Caco-2 (cell line): Measurements from ENCODE around the gene SART1. TPM values are rescaled to one million over a fixed set of nuclear protein-coding genes. Genes with fewer than 3 reads are reported as not detected.

Experiments
- BruUV-seq: library from RNA; stranded (reverse); fragments of 400-500 nt; replicated peaks from 2 replicates; lab custom pipeline; 2021; lab: Mats Ljungman, UMichigan
- CTCF ChIA-PET: fragments of 300-600 bp; sonication (Branson Sonifier 250); formaldehyde crosslinking; loops from one replicate; lab custom pipeline; 2022; ENCODE audit warnings: antibody characterized with exemption; lab: Charles Lee
- POLR2A ChIA-PET: fragments of 300-600 bp; sonication (Branson Sonifier 250); formaldehyde crosslinking; loops from one replicate; lab custom pipeline; 2022; ENCODE audit warnings: antibody characterized with exemption; lab: Charles Lee
- DNase-seq, 2 experiments: peaks; one replicate each; pipeline versions ENCODE4 v3.0.0 to v3.0.0-alpha.2; 2020 to 2022
- H3K27me3 ChIP-seq: replicated peaks from 2 replicates; pipeline ENCODE4 v1.6.0; 2011; ENCODE audit warnings: low read length; ENCODE audit not compliant: control insufficient read depth, insufficient read depth
- H3K36me3 ChIP-seq: 2 replicates; pipeline ENCODE4 v1.5.1; 2011; ENCODE audit warnings: low read length; ENCODE audit not compliant: control insufficient read depth, insufficient read depth
- H3K4me1 ChIP-seq: fragments of 250-450 bp; sonication (Bioruptor Pico); 2 replicates; pipeline ENCODE4 v1.5.1; 2020; ENCODE audit warnings: mild to moderate bottlenecking
- H3K4me3 ChIP-seq: 2 replicates; pipeline ENCODE4 v1.5.1; 2011; ENCODE audit warnings: low read depth, mild to moderate bottlenecking, control low read depth, low read length
- H3K9me3 ChIP-seq: fragments of 250-450 bp; sonication (Bioruptor Pico); 2 replicates; pipeline ENCODE4 v1.5.1; 2020; ENCODE audit warnings: mild to moderate bottlenecking, moderate library complexity
- H3K27ac Mint-ChIP-seq: one replicate; pipeline ENCODE4 v1.8.0; 2022; ENCODE audit warnings: mixed read lengths; ENCODE audit not compliant: unreplicated experiment
- H3K27me3 Mint-ChIP-seq: one replicate; pipeline ENCODE4 v1.8.0; 2022; ENCODE audit warnings: mixed read lengths; ENCODE audit not compliant: insufficient read depth, unreplicated experiment
- H3K36me3 Mint-ChIP-seq: one replicate; pipeline ENCODE4 v1.8.0; 2022; ENCODE audit warnings: mild to moderate bottlenecking, mixed read lengths; ENCODE audit not compliant: insufficient read depth, unreplicated experiment
- H3K4me1 Mint-ChIP-seq: one replicate; pipeline ENCODE4 v1.8.0; 2022; ENCODE audit warnings: low read depth, mixed read lengths; ENCODE audit not compliant: unreplicated experiment
- H3K4me3 Mint-ChIP-seq: one replicate; pipeline ENCODE4 v1.8.0; 2022; ENCODE audit warnings: mild to moderate bottlenecking, moderate library complexity, mixed read lengths; ENCODE audit not compliant: unreplicated experiment
- H3K9me3 Mint-ChIP-seq: one replicate; pipeline ENCODE4 v1.8.0; 2022; ENCODE audit warnings: mixed read lengths; ENCODE audit not compliant: unreplicated experiment
- CTCF ChIP-seq, 2 experiments: fragments of 200-600 bp in 1 of 2; IDR thresholded peaks; 1 replicate in 1 of 2; 2 replicates in 1 of 2; pipeline versions ENCODE4 v1.5.1 to v1.8.0; 2011 to 2022; ENCODE audit warnings: antibody characterized with exemption in 1 of 2, control low read depth in 1 of 2, inconsistent platforms in 1 of 2, low read depth in 1 of 2, low read length in 1 of 2, mild to moderate bottlenecking in 1 of 2, moderate library complexity in 1 of 2; ENCODE audit not compliant: insufficient read depth in 1 of 2, severe bottlenecking in 1 of 2, unreplicated experiment in 1 of 2
- intact Hi-C: fragments of 100-400 bp; cut with micrococcal nuclease; formaldehyde crosslinking; loops from one replicate; pipeline ENCODE4 v1.10.0; 2022; ENCODE audit not compliant: unreplicated experiment
- total RNA-seq: library from RNA; stranded (reverse); gene quantifications from 2 replicates; pipeline ENCODE4 v1.2.3, GENCODE V29; 2022

The SART1 gene
- total RNA-seq, 1 experiment from 2014 or later = 78.0 TPM

DNA sequence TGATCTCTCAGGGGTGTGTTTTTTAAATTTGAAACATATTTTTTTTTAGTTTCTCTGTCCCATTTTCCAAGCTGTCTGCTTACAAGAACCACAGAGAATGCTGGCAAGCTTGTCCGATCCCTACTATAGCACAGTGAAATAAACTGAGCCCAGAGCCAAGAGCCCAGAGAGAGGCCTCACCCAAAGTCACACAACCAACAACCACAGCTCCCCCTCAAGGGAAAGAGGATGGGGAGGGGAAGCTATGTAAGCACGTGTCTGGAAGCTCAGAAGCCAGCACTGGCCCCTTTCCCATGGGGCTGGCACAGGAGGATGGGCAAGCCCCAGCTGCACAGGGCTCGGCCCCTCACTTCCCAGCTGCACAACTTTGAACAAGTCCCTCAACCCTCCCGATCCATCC, 3.2 kb upstream of the SART1 start:
- Histone ChIP-seq H3K36me3 (no peaks in the 10 kb centered on the region), H3K9me3 (no peaks in the 10 kb centered on the region), H3K4me1 (peaks cover 21% of the 10 kb centered on the region), H3K27me3 (no peaks in the 10 kb centered on the region), H3K4me3 (no peak overlapping the region)
- ChIA-PET POLR2A (no interaction called here), CTCF (interaction anchor here (0.5 kb wide), 1 partner anchor 214 kb away, joined by 4 read pairs; no protein-coding TSS in a partner anchor)
- intact Hi-C loops = no loop called here
- H3K4me1 Mint-ChIP-seq = peaks cover 13% of the 10 kb centered on the region
- no peaks in the 10 kb centered on the region for H3K9me3 Mint-ChIP-seq
- no TSS peak for BruUV-seq
- no peaks in the 10 kb centered on the region for H3K27me3 Mint-ChIP-seq
- no peak for DNase-seq
- no peak for TF ChIP-seq CTCF (IDR thresholded peaks at IDR 0.05; ENCODE audit: insufficient read depth in 1 of 2, low read depth in 1 of 2, low read length in 1 of 2, severe bottlenecking in 1 of 2, unreplicated experiment in 1 of 2)
- H3K36me3 Mint-ChIP-seq = peaks cover 20% of the 10 kb centered on the region
- H3K4me3 Mint-ChIP-seq = no peak overlapping the region
- no peak overlapping the region for H3K27ac Mint-ChIP-seq

- POLR2A ChIA-PET = no interaction called here
- Histone ChIP-seq H3K9me3 (no peaks in the 10 kb centered on the region), H3K27me3 (no peaks in the 10 kb centered on the region), H3K4me3 (no peak overlapping the region), H3K4me1 (peaks cover 18% of the 10 kb centered on the region), H3K36me3 (no peaks in the 10 kb centered on the region)
- Mint-ChIP-seq H3K27ac (no peak overlapping the region), H3K36me3 (peaks cover 21% of the 10 kb centered on the region), H3K4me1 (peaks cover 13% of the 10 kb centered on the region), H3K27me3 (no peaks in the 10 kb centered on the region), H3K9me3 (no peaks in the 10 kb centered on the region), H3K4me3 (no peak overlapping the region)
- DNase-seq = no peak
- no TSS peak for BruUV-seq
- CTCF ChIA-PET = no interaction called here
- TF ChIP-seq CTCF (IDR thresholded peaks at IDR 0.05; ENCODE audit: insufficient read depth in 1 of 2, low read depth in 1 of 2, low read length in 1 of 2, severe bottlenecking in 1 of 2, unreplicated experiment in 1 of 2) = no peak
- intact Hi-C loops = no loop called here
Measured at GRCh38 chr11:65958774-65959420, 2.6 kb upstream of the SART1 start.

DNA sequence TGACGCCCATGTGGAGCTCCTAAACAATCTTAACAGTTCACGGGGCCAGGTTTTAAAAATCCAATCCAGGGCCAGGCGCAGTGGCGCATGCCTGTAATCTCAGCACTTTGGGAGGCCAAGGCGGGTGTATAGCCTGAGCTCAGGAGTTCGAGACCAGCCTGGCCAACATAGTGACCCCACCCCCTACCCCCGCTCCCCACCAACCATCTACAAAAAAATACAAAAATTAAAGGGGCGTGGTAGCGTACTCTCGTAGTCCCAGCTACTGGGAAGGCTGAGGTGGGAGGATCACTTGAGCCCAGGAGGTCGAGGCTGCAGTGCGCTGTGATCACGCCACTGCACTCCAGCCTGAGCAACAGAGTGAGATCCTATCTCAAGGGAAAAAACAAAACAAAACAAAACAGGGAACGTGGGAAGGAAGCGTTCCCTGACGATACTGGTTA, 689 bp upstream of the SART1 start:
- peak overlapping the region; percentile 95 for H3K27ac Mint-ChIP-seq
- ChIA-PET CTCF (interaction anchor here (1.0 to 2.3 kb wide), 2 partner anchors 73 to 101 kb away, joined by 4 to 6 read pairs; partner anchors contain the start of genes FIBP and MUS81), POLR2A (no interaction called here)
- H3K4me1 ChIP-seq = peaks cover 18% of the 10 kb centered on the region
- no peaks in the 10 kb centered on the region for H3K27me3 ChIP-seq
- no peak for TF ChIP-seq CTCF (IDR thresholded peaks at IDR 0.05; ENCODE audit: insufficient read depth in 1 of 2, low read depth in 1 of 2, low read length in 1 of 2, severe bottlenecking in 1 of 2, unreplicated experiment in 1 of 2)
- H3K36me3 Mint-ChIP-seq = peaks cover 36% of the 10 kb centered on the region
- intact Hi-C loops = loop anchor here (1.0 to 5.0 kb wide), 4 partner anchors 9 to 70 kb away; partner anchors contain the start of genes BANF1, C11orf68, CCDC85B and DRAP1
- no peak for DNase-seq
- peaks cover 1% of the 10 kb centered on the region; the same call in 1 of the 2 replicates for H3K36me3 ChIP-seq
- H3K4me1 Mint-ChIP-seq = peaks cover 13% of the 10 kb centered on the region
- H3K9me3 ChIP-seq = no peaks in the 10 kb centered on the region
- no peaks in the 10 kb centered on the region for H3K9me3 Mint-ChIP-seq
- peak overlapping the region; percentile 94 for H3K4me3 ChIP-seq
- peak overlapping the region; percentile 72 for H3K4me3 Mint-ChIP-seq
- no TSS peak for BruUV-seq
- no peaks in the 10 kb centered on the region for H3K27me3 Mint-ChIP-seq
